ENCODE measurements around the gene TPM2. TPM values are rescaled to one million over a fixed set of nuclear protein-coding genes. Genes with fewer than 3 reads are reported as not detected.

Gene TPM2
- total and polyA plus RNA-seq, 9 of the 15 experiments (the other 6 are each of a cell fraction or from before 2014, with no cell fraction given) = 0.28 to 16.1 (median 4.5) TPM

GRCh38 chr9:35658137-35658967, 31.4 kb downstream of the TPM2 start, which contains the start of gene CCDC107:
TSS of gene CCDC107 (plus strand) at chr9:35658292. CDS start at chr9:35658380, 88 bp downstream.
- no peak for FAIRE-seq
- H4K20me1 ChIP-seq (replicated peaks; ENCODE audit: control insufficient read depth, insufficient read depth, low read length) = no peaks in the 10 kb centered on the region
- peak; percentile 81 for ATAC-seq
- TSS peak; percentile 71 for BruUV-seq (replicated peaks)
- H3K36me3 ChIP-seq (ENCODE audit: control insufficient read depth, insufficient read depth, low read length) = peaks cover 34% of the 10 kb centered on the region; the same call in 2 of the 3 replicates
- peak; percentile 78 to 97 (median 96) for DNase-seq (ENCODE audit: extremely low read depth in 1 of 4, low spot score in 3 of 4)
- ChIA-PET POLR2A (interaction anchor here (0.6 to 2.6 kb wide), 15 partner anchors 8 to 543 kb away, joined by 3 to 14 read pairs (median 4); partner anchors contain the start of genes ATOSB, CREB3 and TLN1), CTCF (ENCODE audit: low intra/inter-chr PET ratio) (no interaction called here)
- in situ Hi-C loops (cut with MboI) = no loop called here
- peak within 1 kb of the TSS; percentile 86 to 96 for H3K9ac ChIP-seq (ENCODE audit: insufficient read depth in 1 of 2, low read depth in 2 of 2, low read length in 2 of 2)
- peak within 1 kb of the TSS; percentile 89 for H3K4me3 ChIP-seq
- peak within 1 kb of the TSS; percentile 98 for H3K27ac ChIP-seq (ENCODE audit: extremely low read depth, low read depth, low read length)
- no peaks in the 10 kb centered on the region for H3K27me3 ChIP-seq (ENCODE audit: control insufficient read depth in 2 of 2, insufficient read depth in 2 of 2, low read length in 2 of 2)
- H3K4me1 ChIP-seq (replicated peaks in 1 of 2; ENCODE audit: control insufficient read depth in 2 of 2, insufficient read depth in 2 of 2, low read length in 2 of 2) = peaks cover 14 to 27% of the 10 kb centered on the region in 2 experiments; a peak in 4 of 5 replicates
- intact Hi-C loops (cut with micrococcal nuclease) = loop anchor here (5.0 kb wide), 1 partner anchor 39 kb away; no protein-coding TSS in a partner anchor
- H3K4me2 ChIP-seq (ENCODE audit: insufficient read depth, low read length) = peak within 1 kb of the TSS; percentile 96
- peaks cover 10% of the 10 kb centered on the region for H3K79me2 ChIP-seq (ENCODE audit: control insufficient read depth, insufficient read depth, low read length)
- WGBS (ENCODE audit: insufficient coverage, low coverage, missing lambda C conversion rate) = 0% methylated on average over 8 of the region's 67 CpGs
- no peaks in the 10 kb centered on the region for H3K9me3 ChIP-seq (replicated peaks; ENCODE audit: control insufficient read depth, insufficient read depth, low read depth, low read length)
- H3K9me1 ChIP-seq (ENCODE audit: control insufficient read depth, insufficient read depth, low read length) = no peaks in the 10 kb centered on the region
- H2AFZ ChIP-seq (ENCODE audit: low read depth, low read length) = peak within 1 kb of the TSS; percentile 99
- TF ChIP-seq HDAC1 (IDR thresholded peaks at IDR 0.05) (peak in 1 of 2 experiments; percentile 53; a peak in 1 of 4 replicates), ZC3H8 (IDR thresholded peaks at IDR 0.05) (no peak), BRCA1 (IDR thresholded peaks at IDR 0.05) (no peak), BRCA1 (CRISPR knock-in tag; IDR thresholded peaks at IDR 0.05) (0 out of 2 replicates have a peak, but pooled peaks have one; percentile 60), COPS2 (conservative IDR thresholded peaks at IDR 0.05) (no peak), NBN (IDR thresholded peaks at IDR 0.05; ENCODE audit: low read depth) (no peak), MAX (CRISPR knock-in tag; IDR thresholded peaks at IDR 0.05) (peak; percentile 18; the same call in 1 of the 2 replicates), BCLAF1 (IDR thresholded peaks at IDR 0.05; ENCODE audit: borderline replicate concordance in 1 of 2, control insufficient read depth in 1 of 2, low read depth in 2 of 2, low read length in 1 of 2) (no peak), HBP1 (CRISPR knock-in tag; IDR thresholded peaks at IDR 0.05) (0 out of 2 replicates have a peak, but pooled peaks have one; percentile 46), YY1 (IDR thresholded peaks at IDR 0.05; ENCODE audit: borderline replicate concordance in 1 of 3, control insufficient read depth in 1 of 3, extremely low read depth in 1 of 3, insufficient read depth in 3 of 3, insufficient read length in 1 of 3, insufficient replicate concordance in 2 of 3, low read depth in 1 of 3, low read length in 2 of 3) (peak; percentile 51 to 92 (median 83)), RNF219 (CRISPR knock-in tag; IDR thresholded peaks at IDR 0.05) (no peak), KLF6 (CRISPR knock-in tag; IDR thresholded peaks at IDR 0.05; ENCODE audit: borderline replicate concordance) (no peak), SIN3B (IDR thresholded peaks at IDR 0.05; ENCODE audit: low read depth) (no peak)
